ENCODE measurements around the gene GPAM.

GPAM gene

DNA sequence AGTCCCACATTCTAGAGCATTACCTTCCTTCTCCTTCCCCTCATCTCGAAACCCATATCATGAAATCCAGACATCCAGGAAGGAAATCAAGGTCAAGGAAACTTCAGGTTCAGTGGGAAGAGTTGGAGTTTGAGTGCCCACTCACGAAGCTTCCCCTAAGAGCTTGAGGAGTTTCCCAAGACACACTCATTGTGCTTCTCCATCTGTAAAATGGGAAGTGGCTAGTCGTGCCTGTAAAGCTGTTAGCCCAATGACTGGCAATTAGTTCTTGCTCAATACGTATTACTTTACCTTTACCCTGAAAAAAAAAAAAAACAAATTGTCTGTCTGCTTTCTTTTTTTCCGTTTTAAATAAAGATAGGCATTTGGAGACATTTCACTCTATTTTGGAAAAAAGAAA, 42.3 kb downstream of the GPAM start:
- TF ChIP-seq, protein P1, sequence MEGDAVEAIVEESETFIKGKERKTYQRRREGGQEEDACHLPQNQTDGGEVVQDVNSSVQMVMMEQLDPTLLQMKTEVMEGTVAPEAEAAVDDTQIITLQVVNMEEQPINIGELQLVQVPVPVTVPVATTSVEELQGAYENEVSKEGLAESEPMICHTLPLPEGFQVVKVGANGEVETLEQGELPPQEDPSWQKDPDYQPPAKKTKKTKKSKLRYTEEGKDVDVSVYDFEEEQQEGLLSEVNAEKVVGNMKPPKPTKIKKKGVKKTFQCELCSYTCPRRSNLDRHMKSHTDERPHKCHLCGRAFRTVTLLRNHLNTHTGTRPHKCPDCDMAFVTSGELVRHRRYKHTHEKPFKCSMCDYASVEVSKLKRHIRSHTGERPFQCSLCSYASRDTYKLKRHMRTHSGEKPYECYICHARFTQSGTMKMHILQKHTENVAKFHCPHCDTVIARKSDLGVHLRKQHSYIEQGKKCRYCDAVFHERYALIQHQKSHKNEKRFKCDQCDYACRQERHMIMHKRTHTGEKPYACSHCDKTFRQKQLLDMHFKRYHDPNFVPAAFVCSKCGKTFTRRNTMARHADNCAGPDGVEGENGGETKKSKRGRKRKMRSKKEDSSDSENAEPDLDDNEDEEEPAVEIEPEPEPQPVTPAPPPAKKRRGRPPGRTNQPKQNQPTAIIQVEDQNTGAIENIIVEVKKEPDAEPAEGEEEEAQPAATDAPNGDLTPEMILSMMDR (conservative IDR thresholded peaks at IDR 0.05; ENCODE audit: low read length), result no peak
- no peak for DNase-seq (ENCODE audit: low read depth)
- H3K4me3 ChIP-seq (ENCODE audit: low read length), result no peak overlapping the region

DNA sequence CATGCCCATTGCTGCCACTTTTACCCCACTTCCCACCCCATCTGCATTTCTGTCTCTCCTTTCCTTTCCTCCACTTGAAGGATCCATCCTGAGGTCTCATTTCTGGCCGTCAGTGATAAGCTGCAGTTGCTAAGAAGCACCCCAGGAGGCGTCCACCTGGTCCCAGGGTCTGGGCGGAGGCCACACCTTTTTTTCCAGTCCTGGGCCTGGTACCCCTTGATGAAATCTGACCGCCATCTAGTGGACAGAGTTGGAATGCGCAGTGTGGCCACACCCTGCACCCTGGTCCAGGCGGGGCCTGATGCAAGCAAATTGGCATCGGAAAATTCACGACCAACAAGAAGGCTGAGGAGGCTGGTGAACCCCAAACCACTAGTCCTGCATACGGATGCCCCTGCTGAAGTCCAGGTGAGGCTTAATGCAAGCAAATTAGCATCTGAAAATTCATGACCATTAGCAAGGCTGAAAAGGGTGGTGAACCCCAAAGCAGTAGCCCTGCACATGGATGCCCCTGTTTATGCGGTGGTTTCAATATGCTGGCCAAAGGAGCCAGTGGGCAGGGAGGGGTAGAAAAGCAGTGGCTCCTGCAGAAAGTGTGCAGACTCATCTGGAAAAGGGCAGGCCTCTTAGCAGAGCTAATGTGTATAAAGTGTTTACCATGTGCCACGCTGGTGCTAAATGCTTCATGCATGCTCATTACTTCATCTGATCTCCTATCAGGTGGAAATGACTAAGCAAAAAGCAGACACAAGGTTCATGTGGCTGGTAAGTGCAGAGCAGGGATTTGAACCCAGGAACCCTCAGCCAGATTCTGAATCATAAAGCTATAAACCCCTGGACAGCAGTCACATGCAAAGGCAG, 43.2 kb downstream of the GPAM start:
- no peak overlapping the region for H3K4me3 ChIP-seq (ENCODE audit: low read length)
- TF ChIP-seq, protein P1 (conservative IDR thresholded peaks at IDR 0.05; ENCODE audit: low read length), result peak; percentile 88

DNA sequence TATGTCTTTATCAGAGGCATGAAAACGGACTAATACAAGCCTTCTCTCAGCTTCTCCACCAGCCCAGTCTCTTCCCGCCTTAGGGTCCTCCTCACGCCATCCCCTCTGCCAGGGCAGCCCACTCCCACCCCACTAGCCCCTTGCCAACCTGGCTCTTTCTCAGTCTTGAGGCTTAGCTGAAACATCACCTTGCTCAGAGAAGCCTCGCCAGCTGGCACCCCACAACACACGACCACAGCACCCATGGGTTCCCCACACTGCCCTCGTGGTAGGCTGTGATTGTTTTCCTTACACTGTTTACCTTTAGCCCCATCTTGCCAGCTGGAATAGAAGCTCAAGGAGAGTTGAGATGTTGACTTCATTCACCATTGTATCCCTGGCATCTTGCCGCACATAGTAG, 44.4 kb downstream of the GPAM start:
- no peak overlapping the region for H3K4me3 ChIP-seq (ENCODE audit: low read length)
- TF ChIP-seq, protein P1 (conservative IDR thresholded peaks at IDR 0.05; ENCODE audit: low read length), result no peak
- no peak for DNase-seq (ENCODE audit: low read depth)

More for the DNA sequence above, 43.2 kb downstream of the GPAM start:
- peak; percentile 54 for DNase-seq (ENCODE audit: low read depth)

DNA sequence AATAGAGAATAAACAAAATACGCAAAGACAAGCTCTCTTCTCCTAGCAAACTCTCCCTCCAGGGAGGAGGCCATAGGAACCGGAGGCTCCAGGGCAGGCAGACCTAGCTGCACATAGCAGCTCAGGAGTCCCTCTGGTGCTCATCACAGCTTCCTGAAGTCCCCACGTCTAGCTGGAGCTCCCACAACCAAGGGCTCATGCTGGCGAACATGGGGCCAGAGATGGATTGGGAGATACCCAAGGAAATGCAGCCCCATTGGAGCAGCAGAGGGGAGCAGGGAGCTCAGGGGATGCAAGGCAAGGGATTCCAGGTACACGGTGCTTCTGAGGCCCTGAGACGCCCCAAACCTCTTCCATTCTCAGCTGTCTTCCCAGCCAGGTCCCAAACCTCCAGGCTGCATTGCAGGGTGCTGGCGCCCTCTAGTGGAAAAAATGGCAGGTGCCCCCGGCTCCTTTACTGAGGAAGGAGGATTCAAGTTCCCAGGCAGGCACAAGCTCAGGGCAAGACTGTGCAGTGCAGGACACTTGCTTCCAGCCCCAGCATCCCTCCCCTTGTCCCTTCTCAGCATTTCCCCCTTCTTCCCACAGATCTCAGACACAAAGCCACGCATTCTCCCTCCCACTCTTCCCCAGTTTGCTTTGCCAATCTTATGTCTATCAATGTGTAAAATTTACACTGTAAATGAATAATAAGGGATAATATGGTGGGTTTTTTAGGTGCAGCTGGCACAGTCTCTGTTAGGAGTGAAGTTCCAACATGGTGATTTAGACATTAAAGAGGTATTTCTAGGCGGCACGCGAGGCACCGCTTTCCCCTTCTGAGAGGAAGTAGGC, 46.2 kb downstream of the GPAM start:
- TF ChIP-seq, protein P1 (conservative IDR thresholded peaks at IDR 0.05; ENCODE audit: low read length), result peak; percentile 95
- peak; percentile 55 for DNase-seq (ENCODE audit: low read depth)
- H3K4me3 ChIP-seq (ENCODE audit: low read length), result no peak overlapping the region

DNA sequence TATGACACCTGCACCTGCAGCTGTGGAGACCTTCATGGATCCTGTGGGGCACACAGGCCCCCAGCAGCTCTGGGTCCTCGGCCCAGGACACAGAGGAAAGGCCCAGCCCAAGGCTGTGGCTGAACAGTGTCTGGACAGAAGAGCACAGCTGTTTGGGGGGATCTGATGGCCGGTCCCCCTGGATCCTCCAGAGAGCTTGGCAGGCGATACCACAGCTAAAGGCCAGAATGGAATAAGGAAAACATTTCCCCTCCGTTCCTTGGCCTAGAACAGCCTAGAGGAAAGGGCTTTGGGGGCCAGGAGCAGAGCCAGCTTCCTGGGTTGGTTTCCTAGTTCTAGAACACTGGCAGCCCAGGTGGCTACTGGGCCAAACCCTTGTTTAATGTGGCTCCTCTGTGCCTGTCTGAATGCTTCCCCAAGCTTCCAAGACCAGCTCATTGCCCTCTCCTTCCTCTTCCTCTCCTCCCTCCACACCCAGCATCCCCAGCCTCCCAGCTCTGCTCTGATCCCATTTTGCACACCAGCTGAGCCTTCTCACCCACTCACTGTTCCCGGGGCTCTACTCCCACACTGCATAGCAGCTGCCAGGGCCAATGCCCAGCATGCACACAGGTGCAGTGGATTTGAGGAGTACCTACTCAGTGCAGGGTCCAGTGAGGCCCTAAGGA, 46.9 kb downstream of the GPAM start:
- TF ChIP-seq, protein P1 (conservative IDR thresholded peaks at IDR 0.05; ENCODE audit: low read length), result no peak
- no peak overlapping the region for H3K4me3 ChIP-seq (ENCODE audit: low read length)
- no peak for DNase-seq (ENCODE audit: low read depth)

DNA sequence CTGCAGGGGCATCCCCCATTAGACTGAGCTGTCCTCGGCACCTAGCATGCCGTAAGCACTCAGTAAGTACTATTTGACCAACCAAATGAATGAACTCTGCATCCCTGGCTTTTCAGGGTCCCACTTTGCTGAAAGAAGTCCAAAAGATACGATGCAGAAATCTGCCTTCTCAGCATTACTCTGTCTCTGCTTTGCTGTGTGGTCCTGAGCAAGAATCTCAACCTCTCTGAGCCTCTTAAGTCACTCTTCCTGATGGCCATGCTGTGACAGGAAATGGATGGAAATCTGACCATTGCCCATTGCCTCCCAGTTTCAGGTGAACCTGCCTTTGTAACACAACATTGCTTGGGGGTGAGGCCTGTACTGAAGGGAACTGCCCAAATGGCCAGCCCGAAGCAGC, 48.0 kb downstream of the GPAM start:
- TF ChIP-seq, protein P1 (conservative IDR thresholded peaks at IDR 0.05; ENCODE audit: low read length), result no peak
- DNase-seq (ENCODE audit: low read depth), result no peak
- H3K4me3 ChIP-seq (ENCODE audit: low read length), result no peak overlapping the region
